GM08714 (cell line): Measurements from ENCODE around the gene FMNL1.
"Not testable (repeated sequence)": the region's sequence is repeated elsewhere in the genome, so short reads cannot be mapped to it uniquely, and the experiment has no call there.

Source experiments
- H3K4me3 ChIP-seq: fragments of 200-500 bp; sonication (Bioruptor generic); 2 replicates; pipeline ENCODE4 v1.5.1; 2014; ENCODE audit warnings: mild to moderate bottlenecking, low read length, inconsistent platforms
- ZNF274 ChIP-seq: IDR thresholded peaks from 2 replicates; pipeline ENCODE4 v1.6.1; 2012; ENCODE audit warnings: mild to moderate bottlenecking, low read depth, low read length

Gene FMNL1

GRCh38 chr17:45201457-45201856, 20.2 kb upstream of the FMNL1 start:
- no peak for TF ChIP-seq ZNF274
- H3K4me3 ChIP-seq = no peak overlapping the region

DNA sequence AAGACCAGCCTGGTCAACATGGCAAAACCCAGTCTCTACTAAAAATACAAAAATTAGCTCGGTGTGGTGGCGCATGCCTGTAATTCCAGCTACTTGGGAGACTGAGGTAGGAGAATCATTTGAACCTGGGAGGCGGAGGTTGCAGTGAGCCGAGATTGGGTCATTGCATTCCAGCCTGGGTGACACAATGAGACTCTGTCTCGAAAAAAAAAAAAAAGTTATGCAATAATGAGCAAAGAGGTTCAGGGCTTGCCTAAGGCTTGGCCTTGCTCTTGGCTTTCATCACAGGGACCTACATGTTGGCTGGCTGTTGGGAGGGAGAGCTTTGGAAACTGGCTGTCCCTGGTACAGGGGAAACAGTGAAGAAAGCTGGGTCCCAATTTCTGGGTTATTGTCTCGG, 19.8 kb upstream of the FMNL1 start:
- H3K4me3 ChIP-seq = not testable (repeated sequence)

- no peak overlapping the region for H3K4me3 ChIP-seq
- TF ChIP-seq ZNF274 = no peak
Observed at GRCh38 chr17:45218895-45219661, 2.6 kb upstream of the FMNL1 start.

DNA sequence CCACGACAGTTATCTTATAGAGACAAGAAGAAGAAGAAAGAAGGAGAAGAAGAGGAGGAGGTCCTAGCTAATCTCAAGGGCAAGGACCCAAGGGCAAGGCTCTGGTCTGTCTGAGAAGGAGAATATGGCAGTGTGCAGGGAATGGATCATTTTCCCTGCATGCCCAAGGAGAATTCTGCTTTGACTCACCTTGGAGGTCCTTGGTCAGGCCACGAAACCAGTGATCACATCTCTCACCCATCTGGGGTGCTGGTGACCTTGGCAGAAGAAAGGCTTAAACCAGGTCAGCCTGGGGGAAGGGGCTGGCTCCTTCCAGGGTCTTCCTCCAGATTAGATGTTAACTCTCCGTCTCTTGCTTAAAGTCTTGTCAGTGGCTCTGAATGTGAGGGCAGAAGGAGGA, 1.6 kb upstream of the FMNL1 start:
- no peak overlapping the region for H3K4me3 ChIP-seq
- no peak for TF ChIP-seq ZNF274

- TF ChIP-seq ZNF274 = no peak
- H3K4me3 ChIP-seq = peak overlapping the region; percentile 76
Observed at GRCh38 chr17:45222014-45222288, 266 bp downstream of the FMNL1 start.

DNA sequence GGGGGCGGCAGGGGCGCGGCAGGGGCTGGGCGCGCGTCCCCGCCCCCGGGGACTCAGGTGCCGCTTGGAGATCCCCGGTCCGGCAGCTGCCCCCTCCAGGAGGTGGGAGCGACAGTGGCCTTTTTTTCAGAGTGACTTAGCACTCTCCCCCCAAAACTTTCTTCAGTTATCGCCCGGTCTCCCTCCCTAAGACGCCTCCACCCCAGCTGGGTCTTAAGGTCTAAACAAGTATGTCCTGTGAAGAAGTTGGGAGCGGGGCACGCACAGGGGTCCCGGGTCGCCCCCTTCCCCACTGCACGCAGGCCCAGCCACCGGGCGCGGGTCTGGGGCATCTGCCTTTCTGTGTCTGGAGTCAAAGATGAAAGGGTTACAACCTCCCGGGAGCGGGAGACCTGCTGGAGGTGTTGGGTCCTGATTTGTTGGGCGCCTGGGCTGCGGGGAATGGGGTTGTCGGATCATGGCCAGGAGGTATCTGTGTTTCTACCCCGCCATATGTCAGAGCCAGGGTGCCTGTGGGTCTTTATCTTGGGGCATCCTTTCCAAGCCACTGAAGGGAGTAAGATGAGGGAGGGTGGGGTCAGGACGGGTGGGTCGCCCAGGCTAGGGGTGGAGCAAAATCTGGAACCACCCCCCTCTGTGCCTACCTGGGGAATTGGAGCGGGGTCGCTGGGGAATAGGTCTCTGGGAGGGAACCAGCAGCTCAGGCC, 757 bp downstream of the FMNL1 start:
- TF ChIP-seq ZNF274 = no peak
- H3K4me3 ChIP-seq = peak overlapping the region; percentile 76

DNA sequence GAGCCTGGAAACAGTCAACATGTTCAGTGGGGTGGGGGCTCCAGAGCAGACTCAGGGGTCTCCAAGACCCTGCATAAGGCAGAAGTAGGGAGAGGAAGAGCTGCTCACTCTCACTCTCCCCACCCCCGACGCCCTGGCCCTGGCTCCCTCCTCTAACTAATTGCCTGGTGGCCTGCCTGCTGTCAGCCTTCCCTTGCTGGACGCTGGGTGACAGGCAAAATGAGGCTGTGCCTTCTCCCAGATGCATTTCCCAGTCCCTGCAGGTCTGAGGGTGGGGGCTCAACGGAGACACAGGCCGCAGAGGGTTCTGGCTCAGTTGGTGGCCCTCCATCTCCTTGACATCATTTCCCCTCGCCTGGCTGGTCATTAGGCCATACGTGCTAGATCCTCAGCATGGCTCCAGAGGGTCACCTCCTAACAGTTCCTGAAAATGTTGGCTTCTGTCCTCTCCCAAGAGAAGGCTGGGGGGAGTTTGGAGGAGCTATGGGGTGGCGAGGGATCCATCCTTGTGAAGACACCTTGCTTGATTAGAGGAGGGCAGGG, 1.4 kb downstream of the FMNL1 start:
- H3K4me3 ChIP-seq = peak overlapping the region; percentile 76; the same call in 1 of the 2 replicates
- TF ChIP-seq ZNF274 = no peak

GRCh38 chr17:45223539-45224528, 2.1 kb downstream of the FMNL1 start:
- H3K4me3 ChIP-seq = peak overlapping the region; percentile 76; the same call in 1 of the 2 replicates
- no peak for TF ChIP-seq ZNF274

DNA sequence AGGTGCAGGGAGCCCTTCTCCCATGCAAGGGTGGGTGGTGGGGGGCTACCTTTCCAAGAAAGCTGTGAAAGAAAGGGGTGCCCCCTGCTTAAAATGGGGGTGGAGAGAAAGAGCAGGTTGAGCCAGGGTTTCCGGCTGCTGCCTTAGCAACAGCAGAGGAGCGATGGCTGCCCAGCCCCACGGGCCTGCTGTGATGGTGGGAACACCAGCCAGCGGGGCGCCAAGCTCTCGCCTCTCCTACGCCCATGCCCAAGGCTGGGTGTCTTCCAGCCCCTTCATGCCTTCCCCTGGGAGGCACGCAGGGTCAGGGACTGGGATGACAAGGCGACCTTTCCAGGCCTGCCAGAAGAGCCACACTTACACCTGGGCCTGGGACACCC, 3.0 kb downstream of the FMNL1 start:
- H3K4me3 ChIP-seq = peak overlapping the region; percentile 76; the same call in 1 of the 2 replicates
- no peak for TF ChIP-seq ZNF274

DNA sequence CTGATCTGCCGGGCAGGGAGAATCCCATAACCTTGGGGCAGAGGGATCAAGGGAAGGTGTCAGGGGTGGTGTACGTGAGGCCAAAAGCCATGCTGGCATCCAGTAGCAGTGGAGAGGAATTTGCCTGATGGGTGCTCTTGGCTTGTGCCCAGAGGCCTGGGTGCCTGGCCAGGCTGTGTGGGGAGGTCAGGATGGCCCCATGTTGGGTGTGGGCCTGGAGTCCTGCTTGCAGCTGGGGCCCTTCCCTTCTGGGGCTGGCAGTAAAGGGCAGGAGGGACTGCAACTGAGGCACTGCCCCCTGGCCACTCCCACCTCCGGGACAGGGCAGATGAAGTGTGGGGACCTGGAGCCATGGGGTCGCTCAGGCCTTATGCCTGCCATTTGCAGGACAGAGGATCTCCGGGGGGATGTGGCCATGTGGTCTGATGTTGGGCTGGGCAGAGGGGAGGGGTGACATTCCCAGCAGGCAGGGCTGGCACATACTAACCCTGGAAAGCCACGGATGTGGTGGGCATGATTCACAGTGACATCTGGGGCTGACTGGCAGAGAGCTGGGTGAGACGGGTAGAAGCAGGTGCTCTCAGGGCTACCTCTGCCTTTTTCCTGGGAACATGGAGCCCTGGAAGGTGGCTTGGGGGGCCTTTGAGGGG, 3.5 kb downstream of the FMNL1 start:
- peak overlapping the region; percentile 53; the same call in 1 of the 2 replicates for H3K4me3 ChIP-seq
- TF ChIP-seq ZNF274 = no peak

- peak overlapping the region; percentile 53; the same call in 1 of the 2 replicates for H3K4me3 ChIP-seq
- TF ChIP-seq ZNF274 = no peak
Observed at GRCh38 chr17:45225964-45226530, 4.4 kb downstream of the FMNL1 start.

DNA sequence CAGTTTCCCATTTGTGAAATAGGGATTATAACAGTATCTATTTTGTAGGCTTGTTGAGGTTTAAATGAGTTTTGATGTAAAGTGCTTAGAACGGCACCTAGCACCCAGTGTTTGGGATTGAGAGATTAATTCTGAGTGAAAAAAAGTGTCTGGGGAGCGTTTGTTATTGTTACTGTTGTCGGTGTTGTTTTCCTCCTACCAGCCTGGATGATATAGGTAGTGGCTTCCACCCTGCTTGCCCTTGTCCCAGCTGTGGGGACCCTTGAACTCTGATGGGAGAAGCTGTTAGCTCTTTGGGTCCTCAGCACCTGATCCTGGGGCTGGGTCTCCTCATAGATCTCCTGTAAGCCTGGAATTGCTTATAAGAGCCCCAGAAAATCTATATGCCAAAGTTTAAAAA, 4.9 kb downstream of the FMNL1 start:
- TF ChIP-seq ZNF274 = no peak

GRCh38 chr17:45227101-45227925, 5.6 kb downstream of the FMNL1 start:
- peak overlapping the region; percentile 52; the same call in 1 of the 2 replicates for H3K4me3 ChIP-seq
- TF ChIP-seq ZNF274 = no peak

More for the DNA sequence above, 4.9 kb downstream of the FMNL1 start:
- peak overlapping the region; percentile 52; the same call in 1 of the 2 replicates for H3K4me3 ChIP-seq
